22Rv1 (cell line): ENCODE results near the gene NCOA3.

ENCODE experiments used
- ZFX ChIP-seq: fragments of 450-650 bp; IDR thresholded peaks from 2 replicates; pipeline ENCODE4 v1.6.1; 2017; ENCODE audit warnings: antibody characterized with exemption, borderline replicate concordance
- TF ChIP-seq, protein P1 (sequence below): fragments of 450-650 bp; IDR thresholded peaks from 2 replicates; pipeline ENCODE4 v1.5.1; 2017; ENCODE audit warnings: mild to moderate bottlenecking

DNA sequence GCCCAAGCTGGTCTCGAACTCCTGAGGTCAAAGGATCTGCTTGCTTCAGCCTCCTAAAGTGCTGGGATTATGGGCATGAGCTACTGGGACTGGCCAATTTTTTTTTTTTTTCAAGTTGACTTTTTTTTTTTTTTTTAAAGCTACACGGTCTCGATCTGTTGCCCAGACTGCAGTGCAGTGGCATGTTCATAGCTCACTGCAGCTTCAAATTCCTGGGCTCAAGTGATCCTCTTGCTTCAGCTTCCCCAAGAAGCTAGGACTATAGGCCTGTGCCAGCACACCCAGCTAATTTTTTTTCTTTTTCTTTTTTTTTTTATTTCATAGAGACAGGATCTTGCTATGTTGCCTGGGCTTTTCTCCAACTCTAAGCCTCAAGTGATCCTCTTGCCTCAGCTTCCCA, 59.5 kb downstream of the NCOA3 start:
- TF ChIP-seq, protein P1, sequence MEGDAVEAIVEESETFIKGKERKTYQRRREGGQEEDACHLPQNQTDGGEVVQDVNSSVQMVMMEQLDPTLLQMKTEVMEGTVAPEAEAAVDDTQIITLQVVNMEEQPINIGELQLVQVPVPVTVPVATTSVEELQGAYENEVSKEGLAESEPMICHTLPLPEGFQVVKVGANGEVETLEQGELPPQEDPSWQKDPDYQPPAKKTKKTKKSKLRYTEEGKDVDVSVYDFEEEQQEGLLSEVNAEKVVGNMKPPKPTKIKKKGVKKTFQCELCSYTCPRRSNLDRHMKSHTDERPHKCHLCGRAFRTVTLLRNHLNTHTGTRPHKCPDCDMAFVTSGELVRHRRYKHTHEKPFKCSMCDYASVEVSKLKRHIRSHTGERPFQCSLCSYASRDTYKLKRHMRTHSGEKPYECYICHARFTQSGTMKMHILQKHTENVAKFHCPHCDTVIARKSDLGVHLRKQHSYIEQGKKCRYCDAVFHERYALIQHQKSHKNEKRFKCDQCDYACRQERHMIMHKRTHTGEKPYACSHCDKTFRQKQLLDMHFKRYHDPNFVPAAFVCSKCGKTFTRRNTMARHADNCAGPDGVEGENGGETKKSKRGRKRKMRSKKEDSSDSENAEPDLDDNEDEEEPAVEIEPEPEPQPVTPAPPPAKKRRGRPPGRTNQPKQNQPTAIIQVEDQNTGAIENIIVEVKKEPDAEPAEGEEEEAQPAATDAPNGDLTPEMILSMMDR = no peak
- no peak for TF ChIP-seq ZFX
